ENCODE results near the gene GHR.
A peak's percentile ranks its signal among the peaks of the same experiment; 100 is the strongest.

- TF ChIP-seq CTCF (IDR thresholded peaks at IDR 0.05) (peak in 1 of 5 experiments; percentile 14), POLR2A (IDR thresholded peaks at IDR 0.05) (no peak)
These were observed 233.4 kb downstream of the GHR start for GRCh38 chr5:42656651-42657015.
